Measurements from ENCODE around the gene RTN4. TPM values are rescaled to one million over a fixed set of nuclear protein-coding genes. Genes with fewer than 3 reads are reported as not detected.

RTN4 gene
- total and polyA plus RNA-seq, 2 of the 4 experiments (the other 2 are of a cell fraction): 77.8 to 588 TPM

- no peak overlapping the region for H3K23ac ChIP-seq (ENCODE audit: low read depth, low read length)
- peaks cover 2% of the 10 kb centered on the region; the same call in 1 of the 2 replicates for H3K9me3 ChIP-seq (ENCODE audit: control insufficient read depth, insufficient read depth, low read length)
- H2BK120ac ChIP-seq (ENCODE audit: low read depth, low read length): no peak overlapping the region
- DNase-seq: no peak
- in situ Hi-C loops (cut with MboI; ENCODE audit: low sequenced_read_pairs) (no loop called here), dilution Hi-C loops (cut with HindIII; ENCODE audit: low sequenced_read_pairs, unreplicated experiment) (no loop called here), intact Hi-C loops (cut with micrococcal nuclease) (no loop called here)
- H2AFZ ChIP-seq (replicated peaks; ENCODE audit: low read length, poor library complexity): no peak overlapping the region
- no peaks in the 10 kb centered on the region for H3K4me1 ChIP-seq (ENCODE audit: control insufficient read depth, insufficient read depth, low read length)
- H3K36me3 ChIP-seq (ENCODE audit: control insufficient read depth, insufficient read depth, low read length): no peaks in the 10 kb centered on the region
- H3K4me3 ChIP-seq (ENCODE audit: insufficient read depth, low read depth, low read length): no peak overlapping the region
- H2BK15ac ChIP-seq (ENCODE audit: low read depth, low read length): no peak overlapping the region
- no peak overlapping the region for H2AK9ac ChIP-seq (replicated peaks; ENCODE audit: low read depth, low read length, poor library complexity)
- ChIA-PET POLR2A (ENCODE audit: unreplicated experiment) (no interaction called here), CTCF (no interaction called here)
- H3K27me3 ChIP-seq (ENCODE audit: control insufficient read depth, insufficient read depth, low read length): peaks cover 4% of the 10 kb centered on the region
- no TSS peak for BruUV-seq (replicated peaks)
- H4K91ac ChIP-seq (ENCODE audit: insufficient read depth, low read depth, low read length): no peak overlapping the region
- H4K5ac ChIP-seq (ENCODE audit: low read depth, low read length): no peak overlapping the region
- H2BK5ac ChIP-seq (ENCODE audit: low read depth, low read length, poor library complexity, severe bottlenecking): no peak overlapping the region
- no peak overlapping the region for H3K56ac ChIP-seq (ENCODE audit: extremely low read depth, insufficient read depth, low read length)
- H3K18ac ChIP-seq (ENCODE audit: low read depth, low read length): no peak overlapping the region
- TF ChIP-seq SMC3 (IDR thresholded peaks at IDR 0.05; ENCODE audit: low read depth, low read length) (no peak), FOS (IDR thresholded peaks at IDR 0.05; ENCODE audit: low read depth, low read length) (no peak), NFE2L2 (IDR thresholded peaks at IDR 0.05; ENCODE audit: low read depth, low read length) (no peak; the same call in 1 of the 2 replicates), POLR2A (IDR thresholded peaks at IDR 0.05; ENCODE audit: low read depth, low read length) (no peak), MAZ (IDR thresholded peaks at IDR 0.05; ENCODE audit: borderline replicate concordance, low read depth, low read length) (no peak), RCOR1 (IDR thresholded peaks at IDR 0.05; ENCODE audit: insufficient replicate concordance, low read length) (no peak), CTCF (conservative IDR thresholded peaks at IDR 0.05; ENCODE audit: low read depth, low read length) (no peak), MAFK (IDR thresholded peaks at IDR 0.05; ENCODE audit: low read depth, low read length) (no peak), RFX5 (IDR thresholded peaks at IDR 0.05; ENCODE audit: low read depth, low read length) (no peak), CEBPB (IDR thresholded peaks at IDR 0.05; ENCODE audit: low read depth, low read length) (no peak), BHLHE40 (IDR thresholded peaks at IDR 0.05; ENCODE audit: low read depth, low read length) (no peak), CHD1 (IDR thresholded peaks at IDR 0.05; ENCODE audit: low read depth, low read length) (no peak), MXI1 (IDR thresholded peaks at IDR 0.05; ENCODE audit: borderline replicate concordance, low read depth, low read length) (no peak), RAD21 (IDR thresholded peaks at IDR 0.05; ENCODE audit: low read length) (no peak)
- TF ChIP-seq, protein P1, sequence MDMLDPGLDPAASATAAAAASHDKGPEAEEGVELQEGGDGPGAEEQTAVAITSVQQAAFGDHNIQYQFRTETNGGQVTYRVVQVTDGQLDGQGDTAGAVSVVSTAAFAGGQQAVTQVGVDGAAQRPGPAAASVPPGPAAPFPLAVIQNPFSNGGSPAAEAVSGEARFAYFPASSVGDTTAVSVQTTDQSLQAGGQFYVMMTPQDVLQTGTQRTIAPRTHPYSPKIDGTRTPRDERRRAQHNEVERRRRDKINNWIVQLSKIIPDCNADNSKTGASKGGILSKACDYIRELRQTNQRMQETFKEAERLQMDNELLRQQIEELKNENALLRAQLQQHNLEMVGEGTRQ (IDR thresholded peaks at IDR 0.05; ENCODE audit: low read depth, low read length): no peak
- TF ChIP-seq, protein P2, sequence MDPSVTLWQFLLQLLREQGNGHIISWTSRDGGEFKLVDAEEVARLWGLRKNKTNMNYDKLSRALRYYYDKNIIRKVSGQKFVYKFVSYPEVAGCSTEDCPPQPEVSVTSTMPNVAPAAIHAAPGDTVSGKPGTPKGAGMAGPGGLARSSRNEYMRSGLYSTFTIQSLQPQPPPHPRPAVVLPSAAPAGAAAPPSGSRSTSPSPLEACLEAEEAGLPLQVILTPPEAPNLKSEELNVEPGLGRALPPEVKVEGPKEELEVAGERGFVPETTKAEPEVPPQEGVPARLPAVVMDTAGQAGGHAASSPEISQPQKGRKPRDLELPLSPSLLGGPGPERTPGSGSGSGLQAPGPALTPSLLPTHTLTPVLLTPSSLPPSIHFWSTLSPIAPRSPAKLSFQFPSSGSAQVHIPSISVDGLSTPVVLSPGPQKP (IDR thresholded peaks at IDR 0.05; ENCODE audit: borderline replicate concordance, low read depth, low read length): no peak
- H3K4me2 ChIP-seq (ENCODE audit: low read depth, low read length): no peak overlapping the region
- no peak overlapping the region for H3K4ac ChIP-seq (ENCODE audit: low read depth, low read length)
- H2BK20ac ChIP-seq (ENCODE audit: low read depth, low read length): no peak overlapping the region
- no peaks in the 10 kb centered on the region for H3K9me1 ChIP-seq (ENCODE audit: insufficient read depth, low read length)
- no peak overlapping the region for H3K14ac ChIP-seq (replicated peaks; ENCODE audit: low read depth, low read length)
- H3K79me1 ChIP-seq (ENCODE audit: low read depth in 1 of 2, low read length in 2 of 2): no peaks in the 10 kb centered on the region
- no peak overlapping the region for H4K8ac ChIP-seq (ENCODE audit: low read depth in 2 of 2, low read length in 2 of 2)
- no peak overlapping the region for H2AK5ac ChIP-seq (ENCODE audit: low read depth, low read length)
- no peak overlapping the region for H3K27ac ChIP-seq (ENCODE audit: insufficient read depth, low read length)
- H4K20me1 ChIP-seq (ENCODE audit: insufficient read depth, low read length): no peaks in the 10 kb centered on the region
- WGBS, 2 experiments (ENCODE audit: extremely low coverage in 2 of 2, insufficient read length in 1 of 2): no CpG with 5 or more reads among the region's 4 CpGs
- no peak overlapping the region for H3K9ac ChIP-seq (ENCODE audit: low read depth, low read length)
- ATAC-seq (ENCODE audit: low read depth): no peak
Observed at GRCh38 chr2:54935389-54935788, 114.9 kb downstream of the RTN4 start.
